ENCODE data around the gene PTGDR.

PTGDR gene

GRCh38 chr14:52267501-52268278, at the start of gene PTGDR:
PTGDR (plus strand) TSS chr14:52267698; CDS start chr14:52267815, 117 bp downstream.
- H3K4me3 ChIP-seq (ENCODE audit: low read depth, low read length): peak within 1 kb of the TSS; percentile 40
- ChIA-PET CTCF (no interaction called here), POLR2A (no interaction called here)
- TF ChIP-seq, protein P1, sequence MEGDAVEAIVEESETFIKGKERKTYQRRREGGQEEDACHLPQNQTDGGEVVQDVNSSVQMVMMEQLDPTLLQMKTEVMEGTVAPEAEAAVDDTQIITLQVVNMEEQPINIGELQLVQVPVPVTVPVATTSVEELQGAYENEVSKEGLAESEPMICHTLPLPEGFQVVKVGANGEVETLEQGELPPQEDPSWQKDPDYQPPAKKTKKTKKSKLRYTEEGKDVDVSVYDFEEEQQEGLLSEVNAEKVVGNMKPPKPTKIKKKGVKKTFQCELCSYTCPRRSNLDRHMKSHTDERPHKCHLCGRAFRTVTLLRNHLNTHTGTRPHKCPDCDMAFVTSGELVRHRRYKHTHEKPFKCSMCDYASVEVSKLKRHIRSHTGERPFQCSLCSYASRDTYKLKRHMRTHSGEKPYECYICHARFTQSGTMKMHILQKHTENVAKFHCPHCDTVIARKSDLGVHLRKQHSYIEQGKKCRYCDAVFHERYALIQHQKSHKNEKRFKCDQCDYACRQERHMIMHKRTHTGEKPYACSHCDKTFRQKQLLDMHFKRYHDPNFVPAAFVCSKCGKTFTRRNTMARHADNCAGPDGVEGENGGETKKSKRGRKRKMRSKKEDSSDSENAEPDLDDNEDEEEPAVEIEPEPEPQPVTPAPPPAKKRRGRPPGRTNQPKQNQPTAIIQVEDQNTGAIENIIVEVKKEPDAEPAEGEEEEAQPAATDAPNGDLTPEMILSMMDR (IDR thresholded peaks at IDR 0.05; ENCODE audit: insufficient read depth, low read length, missing control alignments): no peak
- DNase-seq (ENCODE audit: low read depth, low spot score): no peak

DNA sequence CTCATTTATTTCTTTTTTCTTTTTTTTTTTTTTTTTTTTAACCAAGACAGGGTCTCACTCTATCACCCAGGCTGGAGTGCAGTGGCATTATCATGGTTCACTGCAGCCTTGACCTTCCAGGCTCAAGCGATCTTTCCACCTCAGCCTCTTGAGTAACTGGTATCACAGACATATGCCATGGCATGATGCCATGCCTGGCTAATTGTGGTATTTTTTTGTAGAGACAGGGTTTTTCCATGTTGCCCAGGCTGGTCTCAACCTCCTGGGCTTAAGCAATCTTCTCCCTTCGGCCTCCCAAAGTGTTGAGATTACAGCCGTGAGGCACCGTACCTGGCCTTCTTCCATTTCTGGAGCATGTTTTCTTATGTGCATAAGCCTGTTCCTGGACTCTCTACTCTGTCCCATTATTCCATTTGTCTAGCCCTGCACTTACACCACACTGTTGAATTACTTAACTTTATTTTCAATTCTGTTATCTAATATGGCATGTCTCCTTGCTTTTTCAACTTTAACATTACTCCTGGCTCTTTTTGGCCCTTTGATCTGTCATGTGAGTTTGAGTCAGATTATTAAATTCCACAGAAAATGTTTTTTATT, 47.9 kb upstream of the PTGDR start:
- ChIA-PET POLR2A (no interaction called here), CTCF (no interaction called here)
- TF ChIP-seq, protein P1 (IDR thresholded peaks at IDR 0.05; ENCODE audit: insufficient read depth, low read length, missing control alignments): no peak
- no peak for DNase-seq (ENCODE audit: low read depth, low spot score)
- H3K4me3 ChIP-seq (ENCODE audit: low read depth, low read length): no peak overlapping the region

GRCh38 chr14:52220924-52221811, 46.3 kb upstream of the PTGDR start:
- ChIA-PET CTCF (no interaction called here), POLR2A (no interaction called here)
- TF ChIP-seq, protein P1 (IDR thresholded peaks at IDR 0.05; ENCODE audit: insufficient read depth, low read length, missing control alignments): no peak
- no peak overlapping the region for H3K4me3 ChIP-seq (ENCODE audit: low read depth, low read length)
- no peak for DNase-seq (ENCODE audit: low read depth, low spot score)

DNA sequence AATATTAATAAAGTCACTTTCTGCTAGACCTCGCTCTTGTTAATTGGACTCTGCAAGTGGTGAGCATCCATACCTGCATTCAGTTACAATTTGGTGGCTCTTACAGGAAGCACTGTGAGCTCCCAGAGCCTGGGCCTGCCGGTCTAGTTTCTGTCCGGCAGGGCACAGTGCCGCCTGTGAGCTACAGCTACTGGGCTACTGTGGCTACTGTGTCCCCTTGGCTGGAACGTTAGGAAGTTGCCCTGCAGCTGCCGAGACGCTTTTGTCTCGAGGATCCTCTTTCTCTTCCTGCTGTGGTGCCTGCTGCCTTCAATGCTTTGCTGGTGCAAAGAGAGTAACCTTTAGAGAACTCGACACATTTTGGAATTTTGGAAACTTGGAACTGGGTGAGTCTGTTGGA, 44.6 kb upstream of the PTGDR start:
- ChIA-PET CTCF (no interaction called here), POLR2A (no interaction called here)
- DNase-seq (ENCODE audit: low read depth, low spot score): no peak
- TF ChIP-seq, protein P1 (IDR thresholded peaks at IDR 0.05; ENCODE audit: insufficient read depth, low read length, missing control alignments): no peak
- H3K4me3 ChIP-seq (ENCODE audit: low read depth, low read length): no peak overlapping the region

DNA sequence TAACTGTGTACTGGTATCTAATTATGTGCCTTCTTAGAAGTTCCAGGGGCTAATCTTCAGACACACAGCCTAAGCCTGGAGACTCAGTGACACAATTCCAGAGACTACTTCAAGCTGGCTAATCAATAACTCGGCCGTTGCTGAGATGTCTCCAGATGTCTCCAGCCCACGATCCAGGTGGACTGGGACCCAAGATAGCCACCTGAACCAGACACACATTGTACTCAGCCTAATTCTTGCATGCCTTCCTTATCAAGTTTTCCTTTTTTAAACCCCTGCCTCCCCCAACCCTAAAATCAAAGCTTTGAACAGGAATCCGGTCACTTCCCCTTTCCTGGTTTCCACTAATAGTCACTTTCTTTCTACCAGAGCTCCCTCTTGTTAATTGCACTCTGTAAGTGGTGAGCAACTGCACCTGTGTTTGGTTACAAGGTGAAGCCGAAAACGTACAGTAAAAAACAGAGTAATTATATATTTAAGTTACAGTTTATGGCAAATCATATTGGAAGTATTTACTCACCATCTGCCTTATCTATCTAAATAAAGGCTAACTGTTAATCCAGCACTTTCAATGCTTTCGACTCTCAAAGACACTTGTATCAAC, 39.8 kb upstream of the PTGDR start:
- TF ChIP-seq, protein P1 (IDR thresholded peaks at IDR 0.05; ENCODE audit: insufficient read depth, low read length, missing control alignments): no peak
- DNase-seq (ENCODE audit: low read depth, low spot score): no peak
- POLR2A ChIA-PET: no interaction called here
- CTCF ChIA-PET: no interaction called here
- no peak overlapping the region for H3K4me3 ChIP-seq (ENCODE audit: low read depth, low read length)
